Measurements from ENCODE around the gene DOCK11. TPM values are rescaled to one million over a fixed set of nuclear protein-coding genes. Genes with fewer than 3 reads are reported as not detected.

Gene DOCK11
- total and polyA plus RNA-seq, 2 of the 4 experiments (the other 2 are of a cell fraction) = 3.9 to 13.1 TPM

GRCh38 chrX:118507766-118508165, 12.2 kb downstream of the DOCK11 start:
- Histone ChIP-seq H3K79me1 (ENCODE audit: low read depth in 1 of 2, low read length in 2 of 2) (0 out of 4 replicates have a peak, but pooled peaks cover 2 to 5% of the 10 kb centered on the region in 2 experiments), H2AFZ (replicated peaks; ENCODE audit: low read length, poor library complexity) (no peak overlapping the region), H3K9ac (ENCODE audit: low read depth, low read length) (no peak overlapping the region), H3K36me3 (ENCODE audit: control insufficient read depth, insufficient read depth, low read length) (no peaks in the 10 kb centered on the region), H2BK20ac (ENCODE audit: low read depth, low read length) (no peak overlapping the region), H3K9me3 (ENCODE audit: control insufficient read depth, insufficient read depth, low read length) (no peaks in the 10 kb centered on the region), H3K4ac (ENCODE audit: low read depth, low read length) (no peak overlapping the region), H3K4me1 (ENCODE audit: control insufficient read depth, insufficient read depth, low read length) (no peaks in the 10 kb centered on the region), H4K5ac (ENCODE audit: low read depth, low read length) (no peak overlapping the region), H2AK5ac (ENCODE audit: low read depth, low read length) (no peak overlapping the region), H3K18ac (ENCODE audit: low read depth, low read length) (no peak overlapping the region), H3K14ac (replicated peaks; ENCODE audit: low read depth, low read length) (no peak overlapping the region), H3K4me3 (ENCODE audit: insufficient read depth, low read depth, low read length) (no peak overlapping the region), H3K4me2 (ENCODE audit: low read depth, low read length) (no peak overlapping the region), H3K56ac (ENCODE audit: extremely low read depth, insufficient read depth, low read length) (no peak overlapping the region), H2BK15ac (ENCODE audit: low read depth, low read length) (no peak overlapping the region), H2AK9ac (replicated peaks; ENCODE audit: low read depth, low read length, poor library complexity) (no peak overlapping the region), H4K8ac (ENCODE audit: low read depth in 2 of 2, low read length in 2 of 2) (no peak overlapping the region), H3K27ac (ENCODE audit: insufficient read depth, low read length) (no peak overlapping the region), H4K20me1 (ENCODE audit: insufficient read depth, low read length) (no peaks in the 10 kb centered on the region; the same call in 1 of the 2 replicates), H3K27me3 (ENCODE audit: control insufficient read depth, insufficient read depth, low read length) (no peaks in the 10 kb centered on the region), H2BK120ac (ENCODE audit: low read depth, low read length) (no peak overlapping the region), H2BK5ac (ENCODE audit: low read depth, low read length, poor library complexity, severe bottlenecking) (no peak overlapping the region), H4K91ac (ENCODE audit: insufficient read depth, low read depth, low read length) (no peak overlapping the region), H3K9me1 (ENCODE audit: insufficient read depth, low read length) (no peaks in the 10 kb centered on the region; the same call in 1 of the 2 replicates), H3K23ac (ENCODE audit: low read depth, low read length) (no peak overlapping the region)
- 40% methylated on average over 1 of the region's 1 CpG; no CpG with 5 or more reads in 1 of the 2 experiments for WGBS, 2 experiments (ENCODE audit: extremely low coverage in 2 of 2, insufficient read length in 1 of 2)
- dilution Hi-C loops (cut with HindIII; ENCODE audit: low sequenced_read_pairs, unreplicated experiment) (no loop called here), in situ Hi-C loops (cut with MboI; ENCODE audit: low sequenced_read_pairs) (no loop called here), intact Hi-C loops (cut with micrococcal nuclease) (no loop called here)
- CTCF ChIA-PET = no interaction called here
- ATAC-seq (ENCODE audit: low read depth) = no peak
- POLR2A ChIA-PET (ENCODE audit: unreplicated experiment) = no interaction called here
- DNase-seq = no peak
- TF ChIP-seq SMC3 (IDR thresholded peaks at IDR 0.05; ENCODE audit: low read depth, low read length) (no peak), MAFK (IDR thresholded peaks at IDR 0.05; ENCODE audit: low read depth, low read length) (no peak), FOS (IDR thresholded peaks at IDR 0.05; ENCODE audit: low read depth, low read length) (no peak), RAD21 (IDR thresholded peaks at IDR 0.05; ENCODE audit: low read length) (no peak), CEBPB (IDR thresholded peaks at IDR 0.05; ENCODE audit: low read depth, low read length) (no peak), USF2 (IDR thresholded peaks at IDR 0.05; ENCODE audit: low read depth, low read length) (no peak)
- no TSS peak for BruUV-seq (replicated peaks)
